Suprapubic skin (tissue), 4 donors: Measurements from ENCODE around the gene MEI1.

ENCODE experiments used
- CTCF ChIP-seq, 2 donors: fragments of 200-600 bp in 1 of 2; fragments of 450-650 bp in 1 of 2; sonication (generic) in 1 of 2; IDR thresholded peaks; one replicate each; pipeline ENCODE4 v1.5.1; 2016 to 2019; ENCODE audit warnings: antibody characterized with exemption in 2 of 2, mild to moderate bottlenecking in 1 of 2, moderate library complexity in 1 of 2
- EP300 ChIP-seq: sonication (generic); formaldehyde crosslinking; IDR thresholded peaks from one replicate; pipeline ENCODE4 v1.6.1; 2017; ENCODE audit warnings: antibody characterized with exemption
- POLR2A ChIP-seq, 2 donors: fragments of 450-650 bp; IDR thresholded peaks; one replicate each; pipeline ENCODE4 v1.6.1; 2017; ENCODE audit warnings: antibody characterized with exemption in 2 of 2, mild to moderate bottlenecking in 2 of 2, moderate library complexity in 2 of 2
- POLR2AphosphoS5 ChIP-seq, 3 donors: sonication (generic); formaldehyde crosslinking; IDR thresholded peaks; one replicate each; pipeline ENCODE4 v1.6.1; 2017; ENCODE audit warnings: antibody characterized with exemption in 3 of 3

- TF ChIP-seq POLR2A (IDR thresholded peaks at IDR 0.05) (no peak), CTCF (IDR thresholded peaks at IDR 0.05) (no peak), EP300 (no peak), POLR2AphosphoS5 (IDR thresholded peaks at IDR 0.05) (no peak)
Observed at GRCh38 chr22:41831383-41831782, 132.1 kb downstream of the MEI1 start.
